Anterior cingulate cortex (tissue), 58 donors: ENCODE data around the gene PKLR.
"Not testable (repeated sequence)": the region's sequence is repeated elsewhere in the genome, so short reads cannot be mapped to it uniquely, and the experiment has no call there.

Experiments used
- DNase-seq, 58 donors: peaks; one replicate each; lab custom pipeline; 2025; lab: John Stamatoyannopoulos, UW

The PKLR gene

GRCh38 chr1:155319536-155319935 lies 18.3 kb upstream of the PKLR start:
- DNase-seq, result no peak

GRCh38 chr1:155318082-155318481 lies 16.8 kb upstream of the PKLR start:
- DNase-seq, result no peak

GRCh38 chr1:155316922-155317321 lies 15.7 kb upstream of the PKLR start:
- DNase-seq, result no peak

- peak in 27 of 58 donors; percentile 6 to 60 (median 22) for DNase-seq
These were observed 12.0 kb upstream of the PKLR start for GRCh38 chr1:155313261-155313660.

DNA sequence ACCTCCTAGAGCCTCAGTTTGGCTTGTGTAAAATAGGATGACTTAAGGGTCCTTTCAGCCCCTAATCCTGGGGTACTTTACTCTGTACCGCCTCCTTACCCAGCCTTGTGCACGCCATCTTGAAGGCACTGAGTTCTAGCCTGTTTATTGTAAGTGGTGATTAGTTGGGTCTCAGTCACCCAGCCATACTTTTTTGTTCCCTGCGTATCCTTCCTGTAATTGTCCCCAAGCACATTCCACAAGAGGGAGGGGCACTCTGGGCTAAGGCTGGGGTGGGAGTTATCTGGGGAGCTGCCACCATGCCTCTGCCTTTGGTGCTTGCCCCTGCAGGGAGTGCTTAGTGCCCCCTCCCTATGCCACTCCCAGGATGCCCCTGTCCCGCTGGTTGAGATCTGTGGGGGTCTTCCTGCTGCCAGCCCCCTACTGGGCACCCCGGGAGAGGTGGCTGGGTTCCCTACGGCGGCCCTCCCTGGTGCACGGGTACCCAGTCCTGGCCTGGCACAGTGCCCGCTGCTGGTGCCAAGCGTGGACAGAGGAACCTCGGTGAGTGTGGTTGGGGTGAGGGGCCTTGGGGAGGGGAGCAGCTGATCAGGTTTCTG lies 8.3 kb upstream of the PKLR start:
- peak in 13 of 58 donors; percentile 3 to 55 (median 20) for DNase-seq

- peak; percentile 92 to 100 (median 99) for DNase-seq
These were observed 7.5 kb upstream of the PKLR start, which contains the start of gene FDPS for GRCh38 chr1:155308493-155309422. Gene FDPS (plus strand): TSS chr1:155308866. CDS start chr1:155309790, 924 bp downstream.

GRCh38 chr1:155307247-155307740 lies 6.1 kb upstream of the PKLR start:
- DNase-seq, result no peak

- DNase-seq, result no peak
These were observed 4.7 kb upstream of the PKLR start for GRCh38 chr1:155305881-155306391.

- DNase-seq, result no peak
These were observed 3.4 kb upstream of the PKLR start for GRCh38 chr1:155304558-155305063.

DNA sequence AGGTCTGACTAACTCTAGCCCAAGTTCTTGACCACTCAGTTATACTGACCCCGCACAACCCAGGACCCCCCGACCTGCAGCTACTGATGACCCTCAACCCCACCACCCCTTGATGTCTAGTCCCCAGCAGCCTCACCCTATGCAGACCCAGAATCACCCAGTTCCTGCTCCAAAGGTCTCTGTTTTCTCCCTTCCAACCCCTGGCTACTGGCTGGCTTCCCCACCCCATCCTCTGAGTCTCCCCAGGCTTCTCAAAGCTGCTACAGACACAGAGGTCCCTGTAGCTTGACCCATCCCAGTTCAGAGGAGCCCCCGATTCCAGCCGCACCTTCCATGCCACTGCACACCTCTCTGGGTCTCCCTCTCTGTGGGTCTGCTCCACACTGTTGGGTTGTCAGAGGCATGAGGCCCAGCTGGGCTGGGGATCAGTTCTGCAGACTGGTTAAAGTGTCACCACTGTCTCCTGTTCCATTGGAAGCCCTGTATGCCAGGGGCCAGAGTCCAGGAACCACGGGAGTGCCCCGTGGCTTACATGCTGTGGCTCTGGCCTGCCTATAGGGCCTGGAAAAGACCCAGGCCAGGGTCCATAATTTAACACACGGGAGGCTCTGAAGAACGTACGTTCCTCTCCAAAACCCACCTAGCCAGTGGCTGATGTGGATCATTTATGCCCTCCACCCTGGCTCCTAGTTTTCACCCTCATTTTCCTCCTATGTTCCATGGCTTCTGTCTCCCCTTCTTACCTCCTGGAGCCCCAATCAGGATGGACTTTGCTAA lies 497 bp downstream of the PKLR start:
- DNase-seq, result no peak

GRCh38 chr1:155300024-155300423 lies 1.2 kb downstream of the PKLR start:
- no peak for DNase-seq

- DNase-seq, result no peak
These were observed 3.9 kb downstream of the PKLR start for GRCh38 chr1:155297384-155297783.

- no peak for DNase-seq
These were observed 4.6 kb downstream of the PKLR start for GRCh38 chr1:155296661-155297060.

- DNase-seq, result no peak
These were observed 5.3 kb downstream of the PKLR start for GRCh38 chr1:155295942-155296267.

- DNase-seq, result no peak
These were observed 5.9 kb downstream of the PKLR start for GRCh38 chr1:155295183-155295941.

DNA sequence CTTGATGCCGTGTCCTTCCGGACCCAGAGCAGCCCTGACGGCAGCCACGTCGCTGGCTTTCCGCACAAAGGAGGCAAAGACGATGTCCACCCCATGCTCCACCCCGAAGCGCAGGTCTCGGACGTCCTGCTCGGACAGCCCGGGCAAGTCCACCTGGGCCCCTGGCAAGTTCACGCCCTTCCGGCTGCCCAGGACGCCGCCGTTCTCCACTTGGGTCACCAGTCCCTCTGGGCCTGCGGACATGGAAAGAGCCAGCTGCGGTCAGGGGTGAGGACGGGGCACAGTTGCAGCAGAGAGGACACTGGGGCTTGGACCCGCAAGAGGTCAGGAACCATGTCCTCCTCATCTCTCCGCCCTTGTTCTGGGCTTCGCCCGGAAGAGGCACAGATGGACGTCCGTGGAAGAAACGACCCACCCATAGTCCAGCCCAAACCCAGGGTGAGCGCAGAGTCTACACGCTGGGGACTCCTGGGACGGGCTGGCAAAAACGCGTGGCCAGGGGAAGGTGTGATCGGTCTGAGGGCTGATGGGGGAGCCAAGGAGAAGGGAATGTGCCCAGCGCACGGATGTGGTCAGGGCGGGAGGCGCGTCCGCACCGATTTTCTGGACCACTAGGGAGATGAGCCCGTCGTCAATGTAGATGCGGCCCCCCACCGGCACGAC lies 6.6 kb downstream of the PKLR start:
- DNase-seq, result no peak

DNA sequence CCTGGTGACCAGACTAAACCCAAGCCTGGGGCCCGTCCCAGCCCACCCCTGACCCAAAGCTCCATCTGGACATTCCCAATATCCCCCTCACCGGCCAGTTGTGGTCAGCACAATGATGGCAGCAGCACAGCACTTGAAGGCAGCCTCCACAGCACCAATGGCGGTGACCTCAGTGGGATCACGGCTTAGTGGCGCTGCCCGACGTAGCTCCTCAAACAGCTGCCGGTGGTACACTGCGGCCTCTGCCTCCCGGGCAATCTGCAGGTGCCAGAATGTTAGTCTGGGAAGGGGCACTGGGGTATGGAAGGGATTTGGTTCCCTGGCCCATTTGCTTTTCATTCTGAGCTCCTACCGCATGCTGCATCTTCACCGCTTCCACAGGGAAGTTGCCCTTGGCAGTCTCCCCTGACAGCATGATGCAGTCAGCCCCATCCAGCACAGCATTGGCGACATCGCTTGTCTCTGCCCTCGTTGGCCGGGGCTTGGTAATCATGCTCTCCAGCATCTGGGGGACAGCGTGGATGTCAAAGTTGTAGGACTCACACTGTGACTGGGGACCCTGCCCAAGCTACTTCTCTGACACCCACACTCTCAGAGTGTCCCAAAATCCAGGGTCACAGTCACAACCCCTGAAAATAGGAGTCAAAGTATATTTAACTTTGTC lies 8.0 kb downstream of the PKLR start:
- no peak for DNase-seq

- DNase-seq, result not testable (repeated sequence)
These were observed 10.2 kb downstream of the PKLR start for GRCh38 chr1:155291006-155291405.
